ENCODE measurements around the gene ASB18. TPM values are rescaled to one million over a fixed set of nuclear protein-coding genes. Genes with fewer than 3 reads are reported as not detected.

The ASB18 gene
- total and polyA plus RNA-seq, 10 of the 15 experiments (the other 5 are each of a cell fraction or from before 2014, with no cell fraction given) = not detected

- in situ Hi-C loops (cut with MboI) = no loop called here
- FAIRE-seq = no peak
Observed at GRCh38 chr2:236190674-236191073, 73.5 kb downstream of the ASB18 start.

More at GRCh38 chr2:236190674-236191073, 73.5 kb downstream of the ASB18 start:
- ChIA-PET CTCF (interaction anchor here (1.5 kb wide), 1 partner anchor 15 kb away, joined by 4 read pairs; no protein-coding TSS in a partner anchor), SMC1A (ENCODE audit: uncharacterized antibody, unreplicated experiment) (no interaction called here), RAD21 (ENCODE audit: unreplicated experiment) (no interaction called here), POLR2A (no interaction called here)
- ATAC-seq (no peak), DNase-seq (ENCODE audit: low read depth, low spot score) (no peak)
- Histone ChIP-seq H4K20me1 (ENCODE audit: control insufficient read depth, insufficient read depth) (no peaks in the 10 kb centered on the region), H3K79me2 (ENCODE audit: control insufficient read depth, insufficient read depth, low read length) (no peaks in the 10 kb centered on the region), H3K36me3 (ENCODE audit: control insufficient read depth in 2 of 2, insufficient read depth in 2 of 2, low read length in 1 of 2) (no peaks in the 10 kb centered on the region), H3K27ac (ENCODE audit: control insufficient read depth, insufficient read depth) (no peak overlapping the region), H3K27me3 (replicated peaks in 1 of 2; ENCODE audit: control insufficient read depth in 2 of 2, insufficient read depth in 2 of 2, low read length in 1 of 2) (no peaks in the 10 kb centered on the region), H3K4me1 (ENCODE audit: control insufficient read depth, insufficient read depth, low read length) (no peaks in the 10 kb centered on the region), H3K4me3 (no peak overlapping the region), H3K9ac (ENCODE audit: control insufficient read depth, insufficient read depth, low read length) (no peak overlapping the region), H3K9me3 (replicated peaks; ENCODE audit: control insufficient read depth, insufficient read depth, low read length) (no peaks in the 10 kb centered on the region), H2AFZ (ENCODE audit: control insufficient read depth, low read depth, low read length) (no peak overlapping the region), H3K4me2 (ENCODE audit: control insufficient read depth, insufficient read depth) (no peak overlapping the region)
- TF ChIP-seq BHLHE40 (IDR thresholded peaks at IDR 0.05; ENCODE audit: borderline replicate concordance in 1 of 2, low read depth in 2 of 2, low read length in 1 of 2) = no peak
- TF ChIP-seq ZNF217 (IDR thresholded peaks at IDR 0.05) = no peak
- TF ChIP-seq NR2C1 (IDR thresholded peaks at IDR 0.05) = no peak
- TF ChIP-seq DPF2 (IDR thresholded peaks at IDR 0.05) = no peak
- no peak for TF ChIP-seq GABPA (IDR thresholded peaks at IDR 0.05; ENCODE audit: low read depth)
- no peak for TF ChIP-seq PML (IDR thresholded peaks at IDR 0.05; ENCODE audit: low read length)
- no peak for TF ChIP-seq KAT2A (conservative IDR thresholded peaks at IDR 0.05; ENCODE audit: control insufficient read depth, low read depth, low read length)
- no peak for TF ChIP-seq TBL1XR1 (IDR thresholded peaks at IDR 0.05; ENCODE audit: low read depth, low read length)
- no peak for TF ChIP-seq ZBTB11 (CRISPR knock-in tag; IDR thresholded peaks at IDR 0.05)
- TF ChIP-seq, protein P1, sequence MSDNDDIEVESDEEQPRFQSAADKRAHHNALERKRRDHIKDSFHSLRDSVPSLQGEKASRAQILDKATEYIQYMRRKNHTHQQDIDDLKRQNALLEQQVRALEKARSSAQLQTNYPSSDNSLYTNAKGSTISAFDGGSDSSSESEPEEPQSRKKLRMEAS (IDR thresholded peaks at IDR 0.05; ENCODE audit: low read depth, low read length) = no peak
- no TSS peak for BruUV-seq (replicated peaks)
- intact Hi-C loops (cut with micrococcal nuclease; ENCODE audit: unreplicated experiment) = no loop called here
- 19% methylated on average over 2 of the region's 2 CpGs for WGBS (ENCODE audit: insufficient coverage, insufficient replicate concordance, low lambda C conversion rate, missing lambda C conversion rate)

Data from GM12878 (cell line).